ENCODE results near the gene CDKAL1.
"Not testable (repeated sequence)": the region's sequence is repeated elsewhere in the genome, so short reads cannot be mapped to it uniquely, and the experiment has no call there.

CDKAL1 gene

GRCh38 chr6:20924094-20924493, 389.8 kb downstream of the CDKAL1 start:
- DNase-seq (ENCODE audit: low read depth) = not testable (repeated sequence)

- DNase-seq (ENCODE audit: low read depth) = no peak
Observed at GRCh38 chr6:20924911-20925543, 390.8 kb downstream of the CDKAL1 start.

GRCh38 chr6:20927130-20927860, 393.0 kb downstream of the CDKAL1 start:
- DNase-seq (ENCODE audit: low read depth) = no peak

- DNase-seq (ENCODE audit: low read depth) = no peak
Observed at GRCh38 chr6:20929283-20929682, 395.0 kb downstream of the CDKAL1 start.

- DNase-seq (ENCODE audit: low read depth) = no peak
Observed at GRCh38 chr6:20931093-20931492, 396.8 kb downstream of the CDKAL1 start.

GRCh38 chr6:20931772-20932171, 397.5 kb downstream of the CDKAL1 start:
- no peak for DNase-seq (ENCODE audit: low read depth)

- DNase-seq (ENCODE audit: low read depth) = no peak
Observed at GRCh38 chr6:20932284-20932683, 398.0 kb downstream of the CDKAL1 start.

GRCh38 chr6:20933057-20933788, 399.0 kb downstream of the CDKAL1 start:
- no peak for DNase-seq (ENCODE audit: low read depth)

- DNase-seq (ENCODE audit: low read depth) = no peak
Observed at GRCh38 chr6:20936949-20937348, 402.7 kb downstream of the CDKAL1 start.

- DNase-seq (ENCODE audit: low read depth) = no peak
Observed at GRCh38 chr6:20939161-20939775, 405.0 kb downstream of the CDKAL1 start.

GRCh38 chr6:20943040-20943627, 408.9 kb downstream of the CDKAL1 start:
- no peak for DNase-seq (ENCODE audit: low read depth)

GRCh38 chr6:20943922-20944321, 409.7 kb downstream of the CDKAL1 start:
- no peak for DNase-seq (ENCODE audit: low read depth)

- no peak for DNase-seq (ENCODE audit: low read depth)
Observed at GRCh38 chr6:20946022-20946421, 411.8 kb downstream of the CDKAL1 start.

- DNase-seq (ENCODE audit: low read depth) = no peak
Observed at GRCh38 chr6:20946890-20947289, 412.6 kb downstream of the CDKAL1 start.

- no peak for DNase-seq (ENCODE audit: low read depth)
Observed at GRCh38 chr6:20947977-20948376, 413.7 kb downstream of the CDKAL1 start.

- DNase-seq (ENCODE audit: low read depth) = no peak
Observed at GRCh38 chr6:20948556-20948955, 414.3 kb downstream of the CDKAL1 start.

- DNase-seq (ENCODE audit: low read depth) = no peak
Observed at GRCh38 chr6:20949138-20949537, 414.9 kb downstream of the CDKAL1 start.

- no peak for DNase-seq (ENCODE audit: low read depth)
Observed at GRCh38 chr6:20952699-20953474, 418.6 kb downstream of the CDKAL1 start.

GRCh38 chr6:20954315-20954714, 420.1 kb downstream of the CDKAL1 start:
- no peak for DNase-seq (ENCODE audit: low read depth)

- DNase-seq (ENCODE audit: low read depth) = no peak
Observed at GRCh38 chr6:20955131-20955530, 420.9 kb downstream of the CDKAL1 start.

- DNase-seq (ENCODE audit: low read depth) = no peak
Observed at GRCh38 chr6:20955751-20956150, 421.5 kb downstream of the CDKAL1 start.
